ENCODE measurements around the gene CCDC73.

Gene CCDC73

GRCh38 chr11:32583459-32584271 is 210.8 kb downstream of the CCDC73 start, which contains the start of gene EIF3M:
Gene EIF3M, plus strand, starts transcription at chr11:32583831. Its CDS starts 57 bp downstream, at chr11:32583888.
- DNase-seq, result peak; percentile 95 to 96

GRCh38 chr11:32581556-32581955 is 212.9 kb downstream of the CCDC73 start:
- DNase-seq, result no peak

- DNase-seq, result no peak
These were observed 213.5 kb downstream of the CCDC73 start for GRCh38 chr11:32580967-32581366.

GRCh38 chr11:32576456-32576855 is 218.0 kb downstream of the CCDC73 start:
- no peak for DNase-seq

GRCh38 chr11:32575070-32575469 is 219.4 kb downstream of the CCDC73 start:
- no peak for DNase-seq

GRCh38 chr11:32574421-32574820 is 220.0 kb downstream of the CCDC73 start:
- no peak for DNase-seq

GRCh38 chr11:32573228-32573627 is 221.2 kb downstream of the CCDC73 start:
- DNase-seq, result no peak

- DNase-seq, result no peak
These were observed 223.4 kb downstream of the CCDC73 start for GRCh38 chr11:32571039-32571438.

- DNase-seq, result no peak
These were observed 225.1 kb downstream of the CCDC73 start for GRCh38 chr11:32569313-32569881.

GRCh38 chr11:32567154-32567553 is 227.3 kb downstream of the CCDC73 start:
- no peak for DNase-seq

GRCh38 chr11:32566517-32566916 is 227.9 kb downstream of the CCDC73 start:
- DNase-seq, result no peak

- no peak for DNase-seq
These were observed 230.9 kb downstream of the CCDC73 start for GRCh38 chr11:32563600-32563959.

GRCh38 chr11:32562839-32563599 is 231.4 kb downstream of the CCDC73 start:
- no peak for DNase-seq

GRCh38 chr11:32561835-32562234 is 232.6 kb downstream of the CCDC73 start:
- no peak for DNase-seq

- no peak for DNase-seq
These were observed 238.6 kb downstream of the CCDC73 start for GRCh38 chr11:32555895-32556294.

GRCh38 chr11:32555091-32555490 is 239.4 kb downstream of the CCDC73 start:
- DNase-seq, result no peak
